Endothelial cell of umbilical vein (primary cell): ENCODE results near the gene SLC25A29.

ENCODE experiments used
- POLR2A ChIP-seq: IDR thresholded peaks from 2 replicates; pipeline ENCODE4 v1.6.1; 2012; ENCODE audit warnings: low read depth, mild to moderate bottlenecking, control low read depth, low read length
- POLR2AphosphoS5 ChIP-seq: IDR thresholded peaks from 2 replicates; pipeline ENCODE4 v1.6.1; 2012; ENCODE audit warnings: low read depth, mild to moderate bottlenecking, control low read depth, low read length, moderate library complexity; ENCODE audit not compliant: insufficient read depth
- TF ChIP-seq, protein P1 (sequence below), 2 donors: IDR thresholded peaks; 1 replicate in 1 of 2; 2 replicates in 1 of 2; pipeline ENCODE4 v1.5.1; 2011; ENCODE audit warnings: low read length in 2 of 2, mild to moderate bottlenecking in 2 of 2, moderate library complexity in 2 of 2, control low read depth in 1 of 2, inconsistent platforms in 1 of 2, low read depth in 1 of 2; ENCODE audit not compliant: insufficient read depth in 1 of 2; ENCODE audit errors: extremely low read depth in 1 of 2

DNA sequence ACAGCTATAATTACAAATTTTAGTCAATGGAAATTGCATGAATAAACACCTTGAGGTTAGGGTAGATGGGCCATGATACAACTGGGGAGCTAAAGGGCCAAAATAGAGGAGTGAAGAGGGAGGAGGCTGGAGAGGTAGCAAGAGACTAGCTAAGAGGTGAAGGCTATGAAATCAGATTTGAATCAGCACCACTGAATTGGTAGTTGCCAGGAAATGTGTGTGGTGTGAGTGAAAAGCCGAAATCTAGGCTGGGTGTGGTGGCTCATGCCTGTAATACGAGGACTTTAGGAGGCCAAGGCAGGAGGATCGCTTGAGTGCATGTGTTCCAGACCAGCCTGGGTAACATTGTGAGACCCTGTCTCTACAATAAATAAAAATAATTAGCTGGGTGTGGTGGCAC lies 44.6 kb downstream of the SLC25A29 start:
- TF ChIP-seq, protein P1, sequence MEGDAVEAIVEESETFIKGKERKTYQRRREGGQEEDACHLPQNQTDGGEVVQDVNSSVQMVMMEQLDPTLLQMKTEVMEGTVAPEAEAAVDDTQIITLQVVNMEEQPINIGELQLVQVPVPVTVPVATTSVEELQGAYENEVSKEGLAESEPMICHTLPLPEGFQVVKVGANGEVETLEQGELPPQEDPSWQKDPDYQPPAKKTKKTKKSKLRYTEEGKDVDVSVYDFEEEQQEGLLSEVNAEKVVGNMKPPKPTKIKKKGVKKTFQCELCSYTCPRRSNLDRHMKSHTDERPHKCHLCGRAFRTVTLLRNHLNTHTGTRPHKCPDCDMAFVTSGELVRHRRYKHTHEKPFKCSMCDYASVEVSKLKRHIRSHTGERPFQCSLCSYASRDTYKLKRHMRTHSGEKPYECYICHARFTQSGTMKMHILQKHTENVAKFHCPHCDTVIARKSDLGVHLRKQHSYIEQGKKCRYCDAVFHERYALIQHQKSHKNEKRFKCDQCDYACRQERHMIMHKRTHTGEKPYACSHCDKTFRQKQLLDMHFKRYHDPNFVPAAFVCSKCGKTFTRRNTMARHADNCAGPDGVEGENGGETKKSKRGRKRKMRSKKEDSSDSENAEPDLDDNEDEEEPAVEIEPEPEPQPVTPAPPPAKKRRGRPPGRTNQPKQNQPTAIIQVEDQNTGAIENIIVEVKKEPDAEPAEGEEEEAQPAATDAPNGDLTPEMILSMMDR (IDR thresholded peaks at IDR 0.05; ENCODE audit: extremely low read depth in 1 of 2, insufficient read depth in 1 of 2, low read depth in 1 of 2, low read length in 2 of 2) = no peak
- TF ChIP-seq POLR2A = no peak
- no peak for TF ChIP-seq POLR2AphosphoS5
